22Rv1 (cell line): Measurements from ENCODE around the gene CADM4.

Source experiments
- ZFX ChIP-seq: fragments of 450-650 bp; IDR thresholded peaks from 2 replicates; pipeline ENCODE4 v1.6.1; 2017; ENCODE audit warnings: antibody characterized with exemption, borderline replicate concordance
- TF ChIP-seq, protein P1 (sequence below): fragments of 450-650 bp; IDR thresholded peaks from 2 replicates; pipeline ENCODE4 v1.5.1; 2017; ENCODE audit warnings: mild to moderate bottlenecking

DNA sequence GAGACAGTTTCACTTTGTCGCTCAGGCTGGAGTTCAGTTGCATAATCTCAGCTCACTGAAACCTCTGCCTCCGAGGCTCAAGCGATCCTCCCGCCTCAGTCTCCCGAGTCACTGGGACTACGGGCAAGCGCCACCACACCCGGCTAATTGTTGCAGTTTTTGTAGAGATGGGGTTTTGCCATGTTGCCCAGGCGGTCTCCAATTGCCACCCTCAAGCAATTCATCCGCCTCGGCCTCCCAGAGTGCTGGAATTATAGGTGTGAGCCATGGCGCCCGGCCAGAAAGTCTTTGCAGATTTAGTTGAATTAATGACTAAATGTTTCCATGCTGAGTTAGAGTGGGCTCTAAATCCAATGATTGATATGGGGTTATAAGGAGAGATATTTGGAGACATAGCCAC, 4.5 kb upstream of the CADM4 start:
- TF ChIP-seq, protein P1, sequence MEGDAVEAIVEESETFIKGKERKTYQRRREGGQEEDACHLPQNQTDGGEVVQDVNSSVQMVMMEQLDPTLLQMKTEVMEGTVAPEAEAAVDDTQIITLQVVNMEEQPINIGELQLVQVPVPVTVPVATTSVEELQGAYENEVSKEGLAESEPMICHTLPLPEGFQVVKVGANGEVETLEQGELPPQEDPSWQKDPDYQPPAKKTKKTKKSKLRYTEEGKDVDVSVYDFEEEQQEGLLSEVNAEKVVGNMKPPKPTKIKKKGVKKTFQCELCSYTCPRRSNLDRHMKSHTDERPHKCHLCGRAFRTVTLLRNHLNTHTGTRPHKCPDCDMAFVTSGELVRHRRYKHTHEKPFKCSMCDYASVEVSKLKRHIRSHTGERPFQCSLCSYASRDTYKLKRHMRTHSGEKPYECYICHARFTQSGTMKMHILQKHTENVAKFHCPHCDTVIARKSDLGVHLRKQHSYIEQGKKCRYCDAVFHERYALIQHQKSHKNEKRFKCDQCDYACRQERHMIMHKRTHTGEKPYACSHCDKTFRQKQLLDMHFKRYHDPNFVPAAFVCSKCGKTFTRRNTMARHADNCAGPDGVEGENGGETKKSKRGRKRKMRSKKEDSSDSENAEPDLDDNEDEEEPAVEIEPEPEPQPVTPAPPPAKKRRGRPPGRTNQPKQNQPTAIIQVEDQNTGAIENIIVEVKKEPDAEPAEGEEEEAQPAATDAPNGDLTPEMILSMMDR: no peak
- TF ChIP-seq ZFX: no peak
